Smooth muscle cell (in vitro differentiated cells): ENCODE data around the gene ASIC3. TPM values are rescaled to one million over a fixed set of nuclear protein-coding genes. Genes with fewer than 3 reads are reported as not detected.
"Not testable (repeated sequence)": the region's sequence is repeated elsewhere in the genome, so short reads cannot be mapped to it uniquely, and the experiment has no call there.

Experiments
- DNase-seq: peaks from one replicate; lab custom pipeline; 2025; ENCODE audit not compliant: unreplicated experiment; lab: John Stamatoyannopoulos, UW
- H2AFZ ChIP-seq: fragments of 200-600 bp; sonication (generic); 2 replicates; pipeline ENCODE4 v1.6.0; 2016; ENCODE audit warnings: antibody characterized with exemption, low read depth, mild to moderate bottlenecking
- H3F3A ChIP-seq: fragments of 200-600 bp; sonication (generic); 2 replicates; pipeline ENCODE4 v1.6.0; 2017; ENCODE audit warnings: antibody characterized with exemption, low read depth
- H3K27ac ChIP-seq: fragments of 200-600 bp; sonication (generic); 2 replicates; pipeline ENCODE4 v1.5.1; 2016; ENCODE audit warnings: low read depth, mild to moderate bottlenecking
- H3K27me3 ChIP-seq: fragments of 200-600 bp; sonication (generic); 2 replicates; pipeline ENCODE4 v1.6.1; 2016; ENCODE audit warnings: low read depth, mild to moderate bottlenecking
- H3K36me3 ChIP-seq: fragments of 200-600 bp; sonication (generic); 2 replicates; pipeline ENCODE4 v1.5.1; 2016; ENCODE audit warnings: low read depth
- H3K4me1 ChIP-seq: fragments of 200-600 bp; sonication (generic); 2 replicates; pipeline ENCODE4 v1.5.1; 2016; ENCODE audit warnings: low read depth
- H3K4me2 ChIP-seq: fragments of 200-600 bp; sonication (generic); 2 replicates; pipeline ENCODE4 v1.6.0; 2016; ENCODE audit warnings: mild to moderate bottlenecking
- H3K4me3 ChIP-seq: fragments of 200-600 bp; sonication (generic); 2 replicates; pipeline ENCODE4 v1.5.1; 2016; ENCODE audit warnings: mild to moderate bottlenecking
- H3K79me2 ChIP-seq: fragments of 200-600 bp; sonication (generic); 2 replicates; pipeline ENCODE4 v1.6.0; 2016; ENCODE audit warnings: low read depth, mild to moderate bottlenecking
- H3K9ac ChIP-seq: fragments of 200-600 bp; sonication (generic); 2 replicates; pipeline ENCODE4 v1.6.0; 2016; ENCODE audit warnings: low read depth
- H3K9me3 ChIP-seq: fragments of 200-600 bp; sonication (generic); replicated peaks from 2 replicates; pipeline ENCODE4 v1.5.1; 2016; ENCODE audit warnings: low read depth
- H4K20me1 ChIP-seq: fragments of 200-600 bp; sonication (generic); 2 replicates; pipeline ENCODE4 v1.6.0; 2016; ENCODE audit warnings: low read depth
- WGBS: methylation state at CpG from one replicate; pipeline ENCODE4 v1.1.7; 2016; ENCODE audit warnings: low lambda C conversion rate; 5-methylcytosine and 5-hydroxymethylcytosine counted together
- polyA plus RNA-seq: library from polyadenylated mRNA; unstranded; fragments of >200 nt; fragmentation: Nextera tagmentation; extraction: Ambion mirVana; gene quantifications from 2 replicates; pipeline ENCODE4 v1.2.1, GENCODE V29; 2016
- total RNA-seq: library from RNA; depleted of rRNA; stranded (reverse); fragments of >200 nt; gene quantifications from 2 replicates; pipeline ENCODE4 v1.2.3, GENCODE V29; 2014
- TF ChIP-seq, protein P1 (sequence below): fragments of 200-600 bp; sonication (generic); IDR thresholded peaks from 2 replicates; pipeline ENCODE4 v1.5.1; 2017; ENCODE audit warnings: borderline replicate concordance, mild to moderate bottlenecking, antibody characterized with exemption; ENCODE audit not compliant: insufficient read depth, poor library complexity, severe bottlenecking

Gene ASIC3
- total and polyA plus RNA-seq, 2 experiments from 2014 or later: 2.0 to 2.3 TPM

DNA sequence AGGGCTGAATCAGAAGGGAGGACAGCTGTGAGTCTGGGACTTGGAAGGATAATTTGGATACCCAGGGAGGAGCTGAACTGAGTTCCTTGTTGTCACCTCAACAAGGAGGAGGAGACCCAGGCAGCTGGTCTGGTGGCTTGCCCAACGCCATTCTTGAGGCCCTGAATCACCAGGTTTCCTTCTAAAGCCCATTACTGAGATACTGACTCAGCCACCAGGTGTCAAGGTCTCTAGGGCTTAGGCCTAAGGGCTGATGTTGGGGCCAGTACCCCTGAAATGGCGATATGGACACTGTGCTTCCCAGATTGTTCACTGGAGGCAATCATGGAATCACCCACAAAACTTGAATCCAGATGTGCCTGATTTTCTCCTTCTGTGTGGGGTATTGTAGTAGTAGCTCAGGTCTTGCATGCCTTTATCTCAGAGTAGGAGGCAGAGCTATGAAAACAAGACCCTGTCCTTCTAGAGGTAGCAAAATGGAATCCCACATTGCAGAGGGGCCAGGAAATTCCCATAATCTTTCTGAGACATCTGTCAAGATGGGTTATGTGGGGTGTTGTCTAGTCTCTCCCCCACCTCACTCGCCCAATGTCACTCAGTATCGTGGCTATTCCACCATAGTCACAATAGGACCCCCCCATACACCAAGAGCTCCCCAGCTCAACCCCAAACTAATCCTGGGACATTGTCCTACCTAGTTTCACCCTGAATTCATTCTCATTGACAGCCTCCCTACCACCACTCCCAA lies 22.2 kb upstream of the ASIC3 start:
- H3K36me3 ChIP-seq: no peaks in the 10 kb centered on the region
- TF ChIP-seq, protein P1, sequence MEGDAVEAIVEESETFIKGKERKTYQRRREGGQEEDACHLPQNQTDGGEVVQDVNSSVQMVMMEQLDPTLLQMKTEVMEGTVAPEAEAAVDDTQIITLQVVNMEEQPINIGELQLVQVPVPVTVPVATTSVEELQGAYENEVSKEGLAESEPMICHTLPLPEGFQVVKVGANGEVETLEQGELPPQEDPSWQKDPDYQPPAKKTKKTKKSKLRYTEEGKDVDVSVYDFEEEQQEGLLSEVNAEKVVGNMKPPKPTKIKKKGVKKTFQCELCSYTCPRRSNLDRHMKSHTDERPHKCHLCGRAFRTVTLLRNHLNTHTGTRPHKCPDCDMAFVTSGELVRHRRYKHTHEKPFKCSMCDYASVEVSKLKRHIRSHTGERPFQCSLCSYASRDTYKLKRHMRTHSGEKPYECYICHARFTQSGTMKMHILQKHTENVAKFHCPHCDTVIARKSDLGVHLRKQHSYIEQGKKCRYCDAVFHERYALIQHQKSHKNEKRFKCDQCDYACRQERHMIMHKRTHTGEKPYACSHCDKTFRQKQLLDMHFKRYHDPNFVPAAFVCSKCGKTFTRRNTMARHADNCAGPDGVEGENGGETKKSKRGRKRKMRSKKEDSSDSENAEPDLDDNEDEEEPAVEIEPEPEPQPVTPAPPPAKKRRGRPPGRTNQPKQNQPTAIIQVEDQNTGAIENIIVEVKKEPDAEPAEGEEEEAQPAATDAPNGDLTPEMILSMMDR: no peak
- H3K9ac ChIP-seq: no peak overlapping the region
- peaks cover 13% of the 10 kb centered on the region for H3K79me2 ChIP-seq
- H3K9me3 ChIP-seq: no peaks in the 10 kb centered on the region
- no peak overlapping the region for H3K4me3 ChIP-seq
- peak overlapping the region; percentile 17 for H3K4me2 ChIP-seq
- H2AFZ ChIP-seq: peak overlapping the region; percentile 30
- peak overlapping the region; percentile 86 for H3K27ac ChIP-seq
- H3F3A ChIP-seq: no peaks in the 10 kb centered on the region
- peaks cover 19% of the 10 kb centered on the region for H3K4me1 ChIP-seq
- no peaks in the 10 kb centered on the region for H4K20me1 ChIP-seq
- H3K27me3 ChIP-seq: no peaks in the 10 kb centered on the region
- WGBS: 76% methylated on average over 4 of the region's 4 CpGs
- no peak for DNase-seq

DNA sequence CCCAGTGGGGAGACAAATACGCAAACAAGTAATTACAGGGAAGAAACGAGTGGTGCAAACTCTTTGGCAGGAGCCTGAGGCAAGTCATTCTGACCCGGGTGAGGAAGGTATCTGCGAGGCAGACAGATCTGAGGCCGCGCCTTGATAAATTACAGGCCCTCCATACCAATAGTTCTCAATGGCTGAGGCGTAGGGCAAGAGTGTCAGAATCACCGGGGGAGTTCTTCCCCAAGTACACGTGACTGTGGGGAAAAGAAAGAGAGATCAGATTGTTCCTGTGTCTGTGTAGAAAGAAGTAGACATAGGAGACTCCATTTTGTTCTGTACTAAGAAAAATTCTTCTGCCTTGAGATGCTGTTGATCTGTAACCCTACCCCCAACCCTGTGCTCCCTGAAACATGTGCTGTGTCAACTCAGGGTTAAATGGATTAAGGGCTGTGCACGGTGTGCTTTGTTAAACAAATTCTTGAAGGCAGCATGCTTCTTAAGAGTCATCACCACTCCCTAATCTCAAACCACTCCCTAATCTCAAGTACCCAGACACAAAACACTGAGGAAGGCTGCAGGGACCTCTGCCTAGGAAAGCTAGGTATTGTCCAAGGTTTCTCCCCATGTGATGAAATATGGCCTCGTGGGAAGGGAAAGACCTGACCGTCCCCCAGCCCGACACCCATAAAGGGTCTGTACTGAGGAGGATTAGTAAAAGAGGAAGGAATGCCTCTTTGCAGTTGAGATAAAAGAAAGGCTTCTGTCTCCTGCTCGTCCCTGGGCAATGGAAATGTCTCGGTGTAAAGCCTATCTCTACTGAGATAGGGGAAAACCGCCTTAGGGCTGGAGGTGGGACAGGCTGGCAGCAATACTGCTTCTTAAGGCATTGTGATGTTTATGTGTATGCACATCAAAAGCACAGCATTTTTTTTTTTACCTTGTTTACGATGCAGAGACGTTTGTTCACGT lies 21.3 kb upstream of the ASIC3 start:
- Histone ChIP-seq H2AFZ (peak overlapping the region; percentile 30), H3K79me2 (peaks cover 17% of the 10 kb centered on the region), H3K4me1 (peaks cover 19% of the 10 kb centered on the region), H3K4me2 (peak overlapping the region; percentile 82), H3K27ac (peak overlapping the region; percentile 86), H3K4me3 (peak overlapping the region; percentile 61), H3K9ac (peak overlapping the region; percentile 69)
- not testable (repeated sequence) for H3F3A ChIP-seq, H3K36me3 ChIP-seq, H4K20me1 ChIP-seq, DNase-seq, H3K27me3 ChIP-seq, H3K9me3 ChIP-seq
- 15% methylated on average over 19 of the region's 19 CpGs for WGBS

- not testable (repeated sequence) for H3K9me3 ChIP-seq, H3K27me3 ChIP-seq, H4K20me1 ChIP-seq, DNase-seq, H3F3A ChIP-seq, H3K36me3 ChIP-seq
- H3K9ac ChIP-seq: peak overlapping the region; percentile 69
- WGBS: 2% methylated on average over 16 of the region's 16 CpGs
- peak overlapping the region; percentile 61 for H3K4me3 ChIP-seq
- H3K4me1 ChIP-seq: peaks cover 19% of the 10 kb centered on the region
- H3K79me2 ChIP-seq: peaks cover 22% of the 10 kb centered on the region
- peak overlapping the region; percentile 86 for H3K27ac ChIP-seq
- H2AFZ ChIP-seq: peak overlapping the region; percentile 24
- peak overlapping the region; percentile 82 for H3K4me2 ChIP-seq
Observed at GRCh38 chr7:151027728-151028130, 20.6 kb upstream of the ASIC3 start.

DNA sequence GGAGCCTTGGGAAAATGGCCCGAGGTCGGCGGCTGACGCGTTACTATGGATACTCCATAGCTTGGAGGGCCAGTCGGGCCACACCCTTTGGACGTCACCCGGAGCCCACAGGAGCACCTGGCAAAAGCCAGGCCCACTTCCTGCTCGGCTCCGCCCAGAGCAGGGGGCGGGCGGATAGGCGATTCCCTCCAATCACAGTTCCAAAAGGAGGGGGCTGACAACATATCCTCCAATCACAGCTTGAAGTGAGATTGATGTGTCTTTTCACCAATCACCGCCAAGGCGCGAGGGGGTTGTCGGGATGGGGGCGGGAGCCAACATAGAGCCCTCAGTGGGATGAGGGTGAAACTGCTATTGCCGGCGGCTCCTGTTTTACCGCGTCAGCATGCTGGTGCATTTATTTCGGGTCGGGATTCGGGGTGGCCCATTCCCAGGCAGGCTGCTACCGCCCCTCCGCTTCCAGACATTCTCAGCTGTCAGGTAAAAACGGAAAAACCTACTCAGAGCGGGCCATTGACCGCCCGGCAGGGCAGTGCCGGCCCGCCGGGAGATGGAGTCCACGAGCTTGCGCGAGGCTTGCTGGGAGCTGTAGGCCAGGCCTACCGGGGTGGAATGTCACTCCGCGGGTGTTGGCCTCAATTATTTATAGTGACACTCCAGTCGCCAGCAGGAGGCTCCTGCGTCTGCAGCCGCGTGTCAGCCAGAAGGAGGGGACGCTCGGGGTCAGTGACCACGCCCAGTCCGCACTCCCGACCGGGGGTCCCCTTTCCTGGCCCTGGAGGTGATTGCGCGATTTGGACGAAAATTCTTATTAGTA lies 20.0 kb upstream of the ASIC3 start, which contains the start of gene ABCB8:
Gene ABCB8 (plus strand): TSS at position 320 of the 817 bp plus-strand sequence. CDS start 66 bp downstream, at position 386.
- no peaks in the 10 kb centered on the region for H3K9me3 ChIP-seq
- H2AFZ ChIP-seq: peak within 1 kb of the TSS; percentile 26
- H3K4me2 ChIP-seq: peak within 1 kb of the TSS; percentile 88
- H3K9ac ChIP-seq: peak within 1 kb of the TSS; percentile 69
- no peaks in the 10 kb centered on the region for H4K20me1 ChIP-seq
- no peaks in the 10 kb centered on the region for H3K36me3 ChIP-seq
- DNase-seq: peak; percentile 96
- no peaks in the 10 kb centered on the region for H3K27me3 ChIP-seq
- TF ChIP-seq, protein P1: peak; percentile 35
- peaks cover 19% of the 10 kb centered on the region for H3K4me1 ChIP-seq
- H3K4me3 ChIP-seq: peak within 1 kb of the TSS; percentile 61
- 1% methylated on average over 50 of the region's 53 CpGs for WGBS
- no peaks in the 10 kb centered on the region for H3F3A ChIP-seq
- H3K27ac ChIP-seq: peak within 1 kb of the TSS; percentile 86
- peaks cover 22% of the 10 kb centered on the region for H3K79me2 ChIP-seq
